Neuronal stem cell (in vitro differentiated cells): ENCODE data around the gene IVNS1ABP.

Source experiments
- DNase-seq: peaks from one replicate; pipeline ENCODE4 v3.0.0-alpha.2; 2013; ENCODE audit warnings: low spot score
- H2AFZ ChIP-seq: one replicate; pipeline ENCODE4 v1.6.1; 2013; ENCODE audit warnings: mild to moderate bottlenecking, low read length, inconsistent platforms
- H2AK5ac ChIP-seq: 2 replicates; pipeline ENCODE4 v1.6.1; 2013; ENCODE audit warnings: low read depth, mild to moderate bottlenecking, inconsistent platforms, low read length, moderate library complexity, mixed read lengths
- H2BK120ac ChIP-seq: 2 replicates; pipeline ENCODE4 v1.6.1; 2013; ENCODE audit warnings: low read depth, mild to moderate bottlenecking, inconsistent platforms, low read length, moderate library complexity, mixed read lengths
- H2BK12ac ChIP-seq: one replicate; pipeline ENCODE4 v1.6.1; 2013; ENCODE audit warnings: low read length, inconsistent platforms
- H2BK15ac ChIP-seq: 2 replicates; pipeline ENCODE4 v1.6.1; 2013; ENCODE audit warnings: mild to moderate bottlenecking, low read length, inconsistent platforms, mixed read lengths
- H2BK5ac ChIP-seq: one replicate; pipeline ENCODE4 v1.6.1; 2013; ENCODE audit warnings: inconsistent platforms, mild to moderate bottlenecking, low read length, moderate library complexity
- H3K14ac ChIP-seq: one replicate; pipeline ENCODE4 v1.6.1; 2013; ENCODE audit warnings: low read length, inconsistent platforms
- H3K18ac ChIP-seq: 2 replicates; pipeline ENCODE4 v1.6.1; 2013; ENCODE audit warnings: low read length, inconsistent platforms
- H3K23ac ChIP-seq: 2 replicates; pipeline ENCODE4 v1.6.1; 2013; ENCODE audit warnings: low read depth, mild to moderate bottlenecking, mixed read lengths, low read length, inconsistent platforms; ENCODE audit not compliant: poor library complexity
- H3K27ac ChIP-seq: replicated peaks from 3 replicates; pipeline ENCODE4 v1.5.1; 2013; ENCODE audit warnings: low read length, inconsistent platforms
- H3K27me3 ChIP-seq, 3 experiments: 2 replicates each; pipeline ENCODE4 v1.6.1; 2013; ENCODE audit warnings: low read length in 3 of 3, mild to moderate bottlenecking in 2 of 3, inconsistent platforms in 1 of 3, low read depth in 1 of 3, mixed read lengths in 1 of 3, moderate library complexity in 1 of 3; ENCODE audit not compliant: control insufficient read depth in 3 of 3, insufficient read depth in 3 of 3
- H3K36me3 ChIP-seq, 2 donors: replicated peaks in 1 of 2; 2 replicates each; pipeline ENCODE4 v1.6.1; 2013; ENCODE audit warnings: low read length in 2 of 2; ENCODE audit not compliant: control insufficient read depth in 2 of 2, insufficient read depth in 2 of 2
- H3K4ac ChIP-seq: 2 replicates; pipeline ENCODE4 v1.6.1; 2013; ENCODE audit warnings: inconsistent platforms, mild to moderate bottlenecking, low read length, moderate library complexity
- H3K4me1 ChIP-seq, 2 donors: 1 replicate in 1 of 2; 2 replicates in 1 of 2; pipeline ENCODE4 v1.6.1; 2013; ENCODE audit warnings: low read length in 2 of 2, low read depth in 1 of 2; ENCODE audit not compliant: control insufficient read depth in 2 of 2, insufficient read depth in 1 of 2
- H3K4me2 ChIP-seq: one replicate; pipeline ENCODE4 v1.6.1; 2013; ENCODE audit warnings: mild to moderate bottlenecking, low read length, inconsistent platforms; ENCODE audit not compliant: insufficient read depth, poor library complexity, severe bottlenecking
- H3K4me3 ChIP-seq, 2 donors: 2 replicates each; pipeline ENCODE4 v1.5.1; 2013; ENCODE audit warnings: low read length in 2 of 2, mild to moderate bottlenecking in 2 of 2, inconsistent platforms in 1 of 2, moderate library complexity in 1 of 2
- H3K79me1 ChIP-seq: one replicate; pipeline ENCODE4 v1.6.1; 2013; ENCODE audit warnings: low read depth, mild to moderate bottlenecking, inconsistent platforms, low read length, moderate library complexity
- H3K9ac ChIP-seq: one replicate; pipeline ENCODE4 v1.6.1; 2013; ENCODE audit warnings: mild to moderate bottlenecking, low read depth, low read length, inconsistent platforms; ENCODE audit not compliant: poor library complexity
- H3K9me3 ChIP-seq, 2 donors: replicated peaks in 1 of 2; 2 replicates each; pipeline versions ENCODE3 to v1.6.1; 2013; ENCODE audit warnings: low read length in 2 of 2, mild to moderate bottlenecking in 2 of 2, inconsistent platforms in 1 of 2, low read depth in 1 of 2, mixed read lengths in 1 of 2, moderate library complexity in 1 of 2; ENCODE audit not compliant: control insufficient read depth in 2 of 2, insufficient read depth in 1 of 2
- H4K8ac ChIP-seq: one replicate; pipeline ENCODE4 v1.6.1; 2013; ENCODE audit warnings: low read depth, mild to moderate bottlenecking, inconsistent platforms, low read length, moderate library complexity
- H4K91ac ChIP-seq: one replicate; pipeline ENCODE4 v1.6.1; 2013; ENCODE audit warnings: low read length, low read depth, mild to moderate bottlenecking, inconsistent platforms; ENCODE audit not compliant: poor library complexity
- WGBS, 2 donors: extraction: QIAGEN DNeasy Blood & Tissue Kit; methylation state at CpG; one replicate each; pipeline ENCODE4 v1.1.7; 2013; ENCODE audit warnings: missing lambda C conversion rate in 2 of 2, mixed read lengths in 1 of 2; ENCODE audit not compliant: insufficient read length in 2 of 2, insufficient replicate concordance in 1 of 2; ENCODE audit errors: extremely low coverage in 2 of 2; 5-methylcytosine and 5-hydroxymethylcytosine counted together

Gene IVNS1ABP

GRCh38 chr1:185318431-185319138, 1.5 kb upstream of the IVNS1ABP start:
- Histone ChIP-seq H3K18ac (no peak overlapping the region), H2BK5ac (no peak overlapping the region), H4K8ac (no peak overlapping the region), H3K36me3 (peaks cover 0 to 5% of the 10 kb centered on the region in 2 donors), H3K4ac (no peak overlapping the region), H3K27ac (no peak overlapping the region), H3K14ac (no peak overlapping the region), H4K91ac (no peak overlapping the region), H2BK15ac (no peak overlapping the region), H3K9ac (no peak overlapping the region), H3K9me3 (no peaks in the 10 kb centered on the region), H3K27me3 (no peaks in the 10 kb centered on the region), H2AFZ (no peak overlapping the region), H2BK120ac (no peak overlapping the region), H3K4me1 (peaks cover 5 to 10% of the 10 kb centered on the region in 2 donors), H3K79me1 (peaks cover 9% of the 10 kb centered on the region), H2BK12ac (no peak overlapping the region), H3K4me2 (no peak overlapping the region), H3K23ac (no peak overlapping the region), H3K4me3 (no peak overlapping the region), H2AK5ac (no peak overlapping the region)
- no CpG with 5 or more reads among the region's 10 CpGs for whole genome bisulfite sequencing, 2 donors
- DNase-seq = no peak

GRCh38 chr1:185317886-185318310, 855 bp upstream of the IVNS1ABP start:
- no peaks in the 10 kb centered on the region for H3K9me3 ChIP-seq
- H3K36me3 ChIP-seq = peaks cover 0 to 5% of the 10 kb centered on the region in 2 donors
- H3K4me1 ChIP-seq = peaks cover 5 to 14% of the 10 kb centered on the region in 2 donors
- no peak overlapping the region for H2BK12ac ChIP-seq
- no peak overlapping the region for H3K9ac ChIP-seq
- H2BK15ac ChIP-seq = peak overlapping the region; percentile 83
- peak overlapping the region; percentile 91 for H2AFZ ChIP-seq
- peak overlapping the region; percentile 78 to 84 for H3K4me3 ChIP-seq
- H2BK120ac ChIP-seq = no peak overlapping the region
- peak overlapping the region; percentile 93 for H2BK5ac ChIP-seq
- H3K18ac ChIP-seq = no peak overlapping the region
- H4K8ac ChIP-seq = no peak overlapping the region
- H3K79me1 ChIP-seq = peaks cover 9% of the 10 kb centered on the region
- no peak overlapping the region for H3K4ac ChIP-seq
- no peak for DNase-seq
- H2AK5ac ChIP-seq = peak overlapping the region; percentile 24
- no peaks in the 10 kb centered on the region for H3K27me3 ChIP-seq
- H3K14ac ChIP-seq = no peak overlapping the region
- 100% methylated on average over 1 of the region's 11 CpGs; no CpG with 5 or more reads in 1 of the 2 donors for WGBS, 2 donors
- no peak overlapping the region for H3K23ac ChIP-seq
- peak overlapping the region; percentile 78 for H3K4me2 ChIP-seq
- H4K91ac ChIP-seq = peak overlapping the region; percentile 64
- no peak overlapping the region for H3K27ac ChIP-seq

- Histone ChIP-seq H3K4me3 (peak overlapping the region; percentile 84), H3K14ac (peak overlapping the region; percentile 98), H3K36me3 (peaks cover 0 to 16% of the 10 kb centered on the region in 2 donors), H2AK5ac (peak overlapping the region; percentile 93), H2BK15ac (peak overlapping the region; percentile 41), H3K4ac (peak overlapping the region; percentile 96), H3K23ac (peak overlapping the region; percentile 99), H3K9me3 (no peaks in the 10 kb centered on the region), H4K91ac (no peak overlapping the region), H4K8ac (peak overlapping the region; percentile 31), H2AFZ (peak overlapping the region; percentile 91), H3K27me3 (no peaks in the 10 kb centered on the region), H3K4me1 (peaks cover 5 to 14% of the 10 kb centered on the region in 2 donors), H2BK12ac (peak overlapping the region; percentile 36), H2BK120ac (peak overlapping the region; percentile 93), H3K79me1 (peaks cover 9% of the 10 kb centered on the region), H2BK5ac (peak overlapping the region; percentile 98), H3K9ac (peak overlapping the region; percentile 96), H3K18ac (peak overlapping the region; percentile 99), H3K27ac (peak overlapping the region; percentile 73), H3K4me2 (peak overlapping the region; percentile 44)
- DNase-seq = peak; percentile 87
- no CpG with 5 or more reads among the region's 88 CpGs for WGBS, 2 donors
These were observed 645 bp downstream of the IVNS1ABP start for GRCh38 chr1:185316163-185317033.
